NCI-H345 treated with DMSO at 0.1 percent for 48 hours (cell line): ENCODE measurements around the gene HES2.
"Not testable (repeated sequence)": the region's sequence is repeated elsewhere in the genome, so short reads cannot be mapped to it uniquely, and the experiment has no call there.

Source experiments
- DNase-seq: peaks from one replicate; lab custom pipeline; 2025; ENCODE audit not compliant: unreplicated experiment; lab: John Stamatoyannopoulos, UW

HES2 gene

DNA sequence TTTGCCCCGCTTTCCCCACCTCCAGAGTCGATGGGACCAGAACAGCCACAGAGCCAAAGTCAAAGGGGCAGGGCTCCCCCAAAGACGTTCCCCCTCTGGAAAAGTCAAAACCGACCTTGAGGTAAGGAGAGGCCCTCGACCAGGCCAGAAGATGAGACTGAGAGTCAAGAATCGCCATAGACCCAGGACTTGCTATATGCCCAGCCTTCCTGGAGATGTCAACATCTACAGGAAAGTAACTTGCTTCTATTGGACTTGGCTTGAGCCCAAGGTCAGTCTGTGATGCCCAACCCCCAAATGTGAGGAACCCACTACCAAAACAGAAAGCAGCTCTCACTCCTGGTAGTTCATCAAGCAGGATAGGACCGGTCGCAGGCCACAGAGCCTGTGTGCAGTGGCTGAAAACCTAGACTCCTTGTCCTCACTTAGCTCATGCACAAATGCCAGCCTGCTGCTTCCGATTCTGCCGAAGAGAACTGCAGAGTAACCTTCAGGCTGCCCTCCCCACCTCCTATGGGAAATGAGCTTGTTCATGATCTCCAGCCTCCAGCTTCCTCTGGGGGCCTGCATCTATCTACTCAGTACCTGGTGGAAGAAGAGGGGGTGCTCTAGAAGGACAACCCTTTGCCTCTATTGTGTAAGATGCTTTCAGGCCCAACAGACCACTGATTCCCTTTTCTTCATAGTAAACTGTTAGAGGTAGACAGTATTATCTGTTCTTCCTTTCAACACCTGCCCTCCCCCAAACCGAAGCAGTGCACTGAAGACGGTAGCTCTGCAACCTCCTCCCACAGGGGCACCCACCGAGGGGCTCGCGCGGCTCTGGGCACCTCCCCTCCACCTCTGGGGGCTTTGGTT lies 27.5 kb downstream of the HES2 start:
- DNase-seq = no peak

DNA sequence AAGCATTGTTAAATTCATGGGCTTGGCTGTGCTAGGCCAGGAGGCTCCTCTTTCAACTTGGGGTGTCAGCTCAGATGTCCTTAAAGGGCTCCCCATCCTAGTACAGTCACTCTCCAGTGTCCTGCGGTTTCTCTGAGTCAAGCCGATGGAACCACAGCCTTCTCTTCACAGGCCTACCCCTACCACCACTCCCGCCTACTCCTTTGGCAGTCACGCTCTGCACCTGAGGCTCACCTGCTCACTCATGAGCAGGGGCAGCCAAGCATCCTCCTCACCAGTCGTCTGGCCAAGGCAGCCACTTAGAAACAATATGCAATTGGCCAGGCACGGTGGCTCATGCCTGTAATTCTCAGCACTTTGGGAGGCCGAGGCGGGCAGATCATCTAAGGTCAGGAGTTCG lies 29.7 kb downstream of the HES2 start:
- no peak for DNase-seq

GRCh38 chr1:6386371-6386949 lies 33.3 kb downstream of the HES2 start:
- DNase-seq = no peak

DNA sequence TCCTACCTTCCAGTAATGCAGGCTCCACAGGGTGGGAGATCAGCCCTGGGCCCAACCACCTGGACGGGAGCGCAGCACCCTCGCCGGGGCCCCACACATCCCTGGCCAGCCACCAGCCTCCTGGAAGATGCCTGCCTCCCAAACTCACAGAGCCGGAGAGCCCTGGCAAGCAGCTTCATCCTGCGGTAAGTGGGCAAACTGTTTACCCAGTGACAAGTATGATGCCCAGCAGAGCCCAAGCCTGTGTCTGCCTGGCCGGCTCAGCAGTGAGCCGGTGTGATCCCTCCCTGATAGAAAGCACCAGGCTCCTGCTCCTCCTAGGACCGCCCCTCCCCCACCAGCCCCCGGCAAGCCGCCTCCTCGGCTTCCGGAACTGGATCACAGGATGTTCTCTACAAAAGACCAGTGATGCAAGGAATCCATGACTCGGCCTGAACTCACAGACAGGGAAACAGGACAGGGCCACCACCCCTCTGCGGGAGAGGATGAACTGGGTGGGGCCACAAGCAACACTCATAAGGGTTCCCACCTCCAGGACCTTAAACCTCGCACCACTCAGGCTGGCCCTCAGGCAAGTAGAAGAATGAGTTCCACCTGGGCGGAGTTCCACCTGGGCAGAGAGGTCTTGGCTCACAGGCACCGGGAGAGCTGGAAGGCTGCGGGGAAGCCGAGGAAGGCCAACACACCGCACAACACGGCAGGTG lies 34.1 kb downstream of the HES2 start:
- DNase-seq = peak; percentile 69

- no peak for DNase-seq
These were observed 34.8 kb downstream of the HES2 start for GRCh38 chr1:6384962-6385361.

- DNase-seq = no peak
These were observed 35.6 kb downstream of the HES2 start for GRCh38 chr1:6384135-6384534.

GRCh38 chr1:6380037-6380436 lies 39.7 kb downstream of the HES2 start:
- DNase-seq = no peak

GRCh38 chr1:6378096-6378746 lies 41.5 kb downstream of the HES2 start:
- DNase-seq = no peak

DNA sequence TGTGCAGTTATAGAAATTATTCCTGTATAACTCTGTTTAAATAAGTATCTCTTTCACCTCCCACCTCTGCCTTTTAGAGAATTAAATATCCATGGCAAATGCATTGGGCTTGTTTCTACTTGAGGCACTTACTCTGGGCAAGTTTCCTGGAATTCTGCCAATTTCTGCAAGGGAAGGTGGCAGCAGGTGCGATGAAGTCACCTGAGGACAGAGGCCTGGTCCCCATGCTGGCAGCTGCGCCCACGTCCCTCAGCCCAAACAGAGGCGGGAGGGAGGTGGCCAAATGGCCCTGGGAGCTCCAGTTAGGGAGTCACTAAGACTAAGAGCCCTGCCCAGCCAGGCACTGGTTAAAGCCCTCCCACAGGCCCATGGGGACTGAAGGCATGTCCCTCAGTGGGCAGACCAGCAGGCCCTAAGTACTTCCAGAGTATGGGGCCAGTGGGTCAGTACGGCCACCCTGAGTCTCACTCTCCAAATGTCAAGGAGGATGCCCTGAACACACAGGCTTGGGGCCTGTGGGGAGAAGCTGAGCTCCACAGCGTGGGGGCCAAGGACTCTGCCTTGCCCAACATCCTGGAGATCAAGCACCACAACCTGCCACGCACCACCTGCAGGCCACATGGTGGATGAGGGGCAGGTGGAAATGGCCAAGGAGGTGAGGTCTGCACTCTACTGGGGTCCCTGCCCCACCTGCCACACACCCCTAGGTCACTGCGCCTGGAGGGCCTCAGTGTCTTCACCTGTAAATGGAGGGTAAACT lies 45.6 kb downstream of the HES2 start:
- peak; percentile 92 for DNase-seq

GRCh38 chr1:6372236-6372635 lies 47.5 kb downstream of the HES2 start:
- DNase-seq = not testable (repeated sequence)

GRCh38 chr1:6370006-6370405 lies 49.7 kb downstream of the HES2 start:
- no peak for DNase-seq

- no peak for DNase-seq
These were observed 52.2 kb downstream of the HES2 start for GRCh38 chr1:6367381-6368012.

DNA sequence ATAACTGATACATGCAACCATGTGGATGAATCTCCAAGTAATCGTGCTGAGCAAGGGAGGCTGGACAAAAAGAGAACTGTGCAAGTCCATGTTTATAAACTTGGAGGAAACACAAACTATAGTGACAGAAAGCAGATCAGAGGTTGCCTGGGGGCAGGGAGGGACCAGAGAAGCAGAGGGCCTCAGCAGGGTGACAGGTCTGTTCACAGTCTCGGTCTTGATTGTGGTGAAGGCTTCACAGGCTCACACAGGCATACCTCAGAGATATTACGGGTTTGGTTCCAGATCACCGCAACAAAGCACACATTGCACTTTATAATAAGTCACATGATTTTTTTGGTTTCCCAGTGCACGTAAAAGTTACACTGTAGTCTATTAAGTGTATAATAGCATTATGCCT lies 54.7 kb downstream of the HES2 start:
- no peak for DNase-seq

- DNase-seq = not testable (repeated sequence)
These were observed 56.4 kb downstream of the HES2 start for GRCh38 chr1:6363085-6363884.
